ENCODE results near the gene FOXD4. TPM values are rescaled to one million over a fixed set of nuclear protein-coding genes. Genes with fewer than 3 reads are reported as not detected.
"Not testable (repeated sequence)": the region's sequence is repeated elsewhere in the genome, so short reads cannot be mapped to it uniquely, and the experiment has no call there.

Gene FOXD4
- total RNA-seq, 2 experiments from 2014 or later, result not detected

GRCh38 chr9:109540-109939 lies 8.7 kb downstream of the FOXD4 start:
- H3K4me1 Mint-ChIP-seq (ENCODE audit: low read depth); POLR2A ChIA-PET; H3K27ac Mint-ChIP-seq; CTCF ChIA-PET; H3K36me3 Mint-ChIP-seq; DNase-seq; H3K9me3 Mint-ChIP-seq; intact Hi-C loops (cut with micrococcal nuclease); H3K4me3 Mint-ChIP-seq: not testable (repeated sequence)
- H3K27me3 Mint-ChIP-seq, result peaks cover 32% of the 10 kb centered on the region

- peaks cover 28% of the 10 kb centered on the region for H3K27me3 Mint-ChIP-seq
- H3K27ac Mint-ChIP-seq; POLR2A ChIA-PET; H3K4me3 Mint-ChIP-seq; DNase-seq; H3K36me3 Mint-ChIP-seq; CTCF ChIA-PET; intact Hi-C loops (cut with micrococcal nuclease); H3K9me3 Mint-ChIP-seq; H3K4me1 Mint-ChIP-seq (ENCODE audit: low read depth): not testable (repeated sequence)
Observed at GRCh38 chr9:108742-109495, 9.3 kb downstream of the FOXD4 start.

DNA sequence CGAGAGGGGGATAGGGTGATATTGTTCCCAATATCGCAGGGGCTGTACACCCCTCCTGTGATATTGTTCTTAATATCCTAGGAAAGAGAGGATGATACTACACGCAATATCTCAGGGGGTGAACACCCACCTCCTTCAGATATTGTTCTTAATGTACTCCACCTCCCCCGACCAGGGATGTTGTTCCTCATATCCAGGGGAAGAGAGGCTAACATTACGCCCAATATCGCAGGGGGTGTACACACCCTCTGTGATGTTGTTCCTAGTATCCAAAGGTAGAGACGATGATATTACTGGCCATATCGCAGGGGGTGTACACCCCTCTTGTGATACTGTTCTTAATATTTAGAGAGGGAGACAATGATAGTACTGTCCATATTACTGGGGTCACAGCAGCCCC lies 12.2 kb downstream of the FOXD4 start:
- H3K4me3 Mint-ChIP-seq; H3K4me1 Mint-ChIP-seq (ENCODE audit: low read depth); DNase-seq; H3K27ac Mint-ChIP-seq; H3K36me3 Mint-ChIP-seq; intact Hi-C loops (cut with micrococcal nuclease); CTCF ChIA-PET; POLR2A ChIA-PET; H3K9me3 Mint-ChIP-seq: not testable (repeated sequence)
- H3K27me3 Mint-ChIP-seq, result peaks cover 21% of the 10 kb centered on the region

DNA sequence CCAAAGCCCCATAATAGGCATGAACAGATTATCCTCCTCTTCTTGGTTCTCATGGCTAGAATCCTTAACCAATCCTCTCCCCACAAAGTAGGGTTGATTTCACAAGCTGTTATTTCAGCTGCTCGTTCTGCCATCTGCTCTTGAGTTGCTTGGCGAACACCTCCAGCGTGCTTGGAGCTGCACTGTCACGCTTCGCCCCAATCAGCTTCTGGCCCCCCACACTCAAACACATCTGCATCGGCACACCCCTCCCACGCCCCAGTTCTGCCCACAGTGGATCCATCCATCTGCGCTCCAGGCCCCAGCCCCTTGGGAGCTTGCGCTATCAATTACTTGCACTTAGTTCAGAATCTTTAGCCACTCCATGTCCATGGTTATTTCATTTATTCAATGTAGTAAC lies 17.8 kb downstream of the FOXD4 start:
- CTCF ChIA-PET; H3K27me3 Mint-ChIP-seq; H3K27ac Mint-ChIP-seq; H3K9me3 Mint-ChIP-seq; H3K4me3 Mint-ChIP-seq; DNase-seq; intact Hi-C loops (cut with micrococcal nuclease); H3K4me1 Mint-ChIP-seq (ENCODE audit: low read depth); H3K36me3 Mint-ChIP-seq; POLR2A ChIA-PET: not testable (repeated sequence)

- H3K4me1 Mint-ChIP-seq (ENCODE audit: low read depth), result peaks cover 11% of the 10 kb centered on the region
- H3K27ac Mint-ChIP-seq; CTCF ChIA-PET; H3K27me3 Mint-ChIP-seq; H3K36me3 Mint-ChIP-seq; POLR2A ChIA-PET; H3K4me3 Mint-ChIP-seq; DNase-seq; intact Hi-C loops (cut with micrococcal nuclease); H3K9me3 Mint-ChIP-seq: not testable (repeated sequence)
Observed at GRCh38 chr9:99867-100266, 18.4 kb downstream of the FOXD4 start.

DNA sequence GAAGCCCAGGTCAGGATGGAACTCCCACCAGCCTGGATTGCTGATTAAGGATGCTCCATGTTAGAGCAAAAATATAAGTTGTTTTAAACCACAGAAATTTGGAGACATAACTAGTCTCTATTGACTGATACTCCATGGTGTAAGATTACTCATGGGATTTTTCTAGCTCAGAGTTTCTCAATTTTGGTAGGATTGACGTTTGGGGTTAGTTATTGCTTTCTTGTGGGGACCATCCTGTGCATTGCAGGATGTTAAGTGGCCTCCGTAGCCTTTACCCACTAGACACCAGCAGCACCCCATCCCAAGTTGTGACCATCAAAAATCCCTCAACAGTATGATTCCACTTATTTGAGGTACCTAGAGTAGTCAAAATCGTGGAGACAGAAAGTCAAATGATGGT lies 19.4 kb downstream of the FOXD4 start:
- CTCF ChIA-PET; H3K36me3 Mint-ChIP-seq; H3K27me3 Mint-ChIP-seq; H3K4me3 Mint-ChIP-seq; intact Hi-C loops (cut with micrococcal nuclease); H3K9me3 Mint-ChIP-seq; DNase-seq; H3K27ac Mint-ChIP-seq; POLR2A ChIA-PET: not testable (repeated sequence)
- peaks cover 11% of the 10 kb centered on the region for H3K4me1 Mint-ChIP-seq (ENCODE audit: low read depth)

- CTCF ChIA-PET; H3K27me3 Mint-ChIP-seq; H3K36me3 Mint-ChIP-seq; H3K4me3 Mint-ChIP-seq; POLR2A ChIA-PET; H3K27ac Mint-ChIP-seq; intact Hi-C loops (cut with micrococcal nuclease); H3K9me3 Mint-ChIP-seq: not testable (repeated sequence)
- peaks cover 11% of the 10 kb centered on the region for H3K4me1 Mint-ChIP-seq (ENCODE audit: low read depth)
- DNase-seq, result peak; percentile 38
Observed at GRCh38 chr9:94992-95391, 23.2 kb downstream of the FOXD4 start.

DNA sequence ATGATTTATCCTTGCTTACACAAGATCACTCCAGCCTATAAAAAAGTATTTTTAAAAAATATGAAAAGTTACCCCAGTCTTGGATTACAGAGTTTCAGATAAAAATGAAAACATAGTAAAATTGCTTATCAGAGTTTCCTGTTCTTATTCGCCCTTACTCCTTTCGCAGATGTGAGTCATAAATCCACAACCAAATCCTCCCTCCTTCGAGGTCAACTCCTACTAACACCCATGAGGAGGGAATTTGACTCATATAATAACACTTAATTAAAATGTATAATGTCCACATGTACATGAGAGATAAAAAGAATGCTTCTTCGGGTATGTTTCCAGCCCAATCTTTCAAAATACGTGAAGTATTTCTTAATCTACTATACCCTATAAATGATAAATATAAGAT lies 23.9 kb downstream of the FOXD4 start:
- DNase-seq; H3K9me3 Mint-ChIP-seq; H3K4me3 Mint-ChIP-seq; POLR2A ChIA-PET; H3K27me3 Mint-ChIP-seq; intact Hi-C loops (cut with micrococcal nuclease); CTCF ChIA-PET; H3K36me3 Mint-ChIP-seq; H3K27ac Mint-ChIP-seq: not testable (repeated sequence)
- peaks cover 11% of the 10 kb centered on the region for H3K4me1 Mint-ChIP-seq (ENCODE audit: low read depth)

DNA sequence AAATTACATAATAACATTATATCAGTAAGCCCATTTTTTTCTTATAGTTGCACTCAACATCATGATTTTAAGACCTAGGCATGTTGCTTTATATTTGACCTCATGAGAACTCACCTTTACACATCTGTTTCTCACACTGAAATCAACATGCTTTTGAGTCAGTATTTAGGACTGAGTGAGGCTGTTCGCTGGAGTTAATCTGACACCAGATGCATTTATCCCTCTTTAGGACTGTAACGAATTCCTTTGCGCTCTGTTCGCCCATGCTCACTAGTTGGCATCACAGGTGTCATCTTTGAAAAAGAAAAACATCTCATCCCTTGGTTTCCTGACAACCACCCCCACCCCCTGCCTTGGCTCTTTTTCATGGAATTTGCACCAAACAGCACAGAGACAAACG lies 24.3 kb downstream of the FOXD4 start:
- DNase-seq; intact Hi-C loops (cut with micrococcal nuclease); H3K4me3 Mint-ChIP-seq; H3K36me3 Mint-ChIP-seq; CTCF ChIA-PET; H3K9me3 Mint-ChIP-seq; H3K27ac Mint-ChIP-seq; H3K27me3 Mint-ChIP-seq; POLR2A ChIA-PET: not testable (repeated sequence)
- peaks cover 11% of the 10 kb centered on the region for H3K4me1 Mint-ChIP-seq (ENCODE audit: low read depth)

DNA sequence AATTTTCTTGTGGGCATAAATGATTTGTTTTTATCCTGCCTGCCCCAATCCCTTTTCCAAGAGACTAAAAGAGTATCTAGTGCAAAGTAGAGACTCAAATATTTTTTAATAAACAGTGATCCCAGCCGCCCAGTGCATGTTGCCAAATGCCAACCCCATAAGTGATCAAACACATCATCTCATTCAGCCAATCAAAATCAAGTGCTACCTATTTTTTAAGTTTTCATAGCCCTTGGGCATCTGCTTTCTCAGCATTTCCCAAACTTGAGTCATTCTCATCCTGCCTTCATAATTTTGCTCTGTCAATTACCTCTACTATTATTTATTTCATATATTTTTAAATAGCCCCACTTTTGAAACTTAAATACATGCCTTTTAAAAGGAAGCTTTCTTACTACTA lies 27.4 kb downstream of the FOXD4 start:
- H3K27me3 Mint-ChIP-seq, CTCF ChIA-PET: not testable (repeated sequence)

GRCh38 chr9:88396-89037 lies 29.7 kb downstream of the FOXD4 start:
- intact Hi-C loops (cut with micrococcal nuclease); CTCF ChIA-PET; DNase-seq: not testable (repeated sequence)

More for the DNA sequence above, 27.4 kb downstream of the FOXD4 start:
- H3K9me3 Mint-ChIP-seq; intact Hi-C loops (cut with micrococcal nuclease); H3K4me3 Mint-ChIP-seq; H3K4me1 Mint-ChIP-seq (ENCODE audit: low read depth); POLR2A ChIA-PET; H3K36me3 Mint-ChIP-seq; H3K27ac Mint-ChIP-seq; DNase-seq: not testable (repeated sequence)

GRCh38 chr9:87860-88259 lies 30.4 kb downstream of the FOXD4 start:
- POLR2A ChIA-PET; H3K27ac Mint-ChIP-seq; CTCF ChIA-PET; DNase-seq; H3K9me3 Mint-ChIP-seq; H3K36me3 Mint-ChIP-seq; H3K4me3 Mint-ChIP-seq; H3K4me1 Mint-ChIP-seq (ENCODE audit: low read depth); H3K27me3 Mint-ChIP-seq; intact Hi-C loops (cut with micrococcal nuclease): not testable (repeated sequence)

More at GRCh38 chr9:88396-89037, 29.7 kb downstream of the FOXD4 start:
- H3K9me3 Mint-ChIP-seq; H3K4me3 Mint-ChIP-seq; H3K27ac Mint-ChIP-seq; H3K27me3 Mint-ChIP-seq; H3K4me1 Mint-ChIP-seq (ENCODE audit: low read depth); H3K36me3 Mint-ChIP-seq; POLR2A ChIA-PET: not testable (repeated sequence)

DNA sequence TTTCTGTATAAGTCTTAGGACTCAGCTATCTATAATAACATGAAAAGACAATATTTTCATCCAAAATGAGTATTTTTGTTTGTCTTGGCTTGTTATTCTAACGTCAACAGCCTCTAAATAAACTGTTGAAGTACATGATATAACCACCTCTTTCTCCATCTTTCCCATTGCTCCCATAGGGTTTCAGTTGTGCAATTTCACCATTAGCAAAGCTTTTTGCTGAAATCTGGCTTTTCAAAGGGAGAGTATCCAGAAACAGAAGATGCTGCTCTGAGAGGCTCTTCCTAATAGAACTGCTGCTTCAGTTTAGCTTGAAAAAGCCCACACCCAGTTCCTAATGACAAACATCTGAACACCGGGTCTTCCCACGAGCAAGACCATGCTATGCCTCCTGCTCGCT lies 31.1 kb downstream of the FOXD4 start:
- H3K36me3 Mint-ChIP-seq; H3K4me1 Mint-ChIP-seq (ENCODE audit: low read depth); intact Hi-C loops (cut with micrococcal nuclease); H3K9me3 Mint-ChIP-seq; H3K4me3 Mint-ChIP-seq; H3K27me3 Mint-ChIP-seq; CTCF ChIA-PET; DNase-seq; H3K27ac Mint-ChIP-seq; POLR2A ChIA-PET: not testable (repeated sequence)
